Stimulated activated CD4-positive, alpha-beta T cell treated with anti-CD3 and anti-CD28 coated beads, Interleukin-2, amount 100 ng/mL, for 48 hours (primary cell): ENCODE results near the gene NDUFB5.

Experiments used
- DNase-seq, 2 donors: peaks; one replicate each; pipeline ENCODE4 v3.0.0-alpha.2; 2020

The NDUFB5 gene

DNA sequence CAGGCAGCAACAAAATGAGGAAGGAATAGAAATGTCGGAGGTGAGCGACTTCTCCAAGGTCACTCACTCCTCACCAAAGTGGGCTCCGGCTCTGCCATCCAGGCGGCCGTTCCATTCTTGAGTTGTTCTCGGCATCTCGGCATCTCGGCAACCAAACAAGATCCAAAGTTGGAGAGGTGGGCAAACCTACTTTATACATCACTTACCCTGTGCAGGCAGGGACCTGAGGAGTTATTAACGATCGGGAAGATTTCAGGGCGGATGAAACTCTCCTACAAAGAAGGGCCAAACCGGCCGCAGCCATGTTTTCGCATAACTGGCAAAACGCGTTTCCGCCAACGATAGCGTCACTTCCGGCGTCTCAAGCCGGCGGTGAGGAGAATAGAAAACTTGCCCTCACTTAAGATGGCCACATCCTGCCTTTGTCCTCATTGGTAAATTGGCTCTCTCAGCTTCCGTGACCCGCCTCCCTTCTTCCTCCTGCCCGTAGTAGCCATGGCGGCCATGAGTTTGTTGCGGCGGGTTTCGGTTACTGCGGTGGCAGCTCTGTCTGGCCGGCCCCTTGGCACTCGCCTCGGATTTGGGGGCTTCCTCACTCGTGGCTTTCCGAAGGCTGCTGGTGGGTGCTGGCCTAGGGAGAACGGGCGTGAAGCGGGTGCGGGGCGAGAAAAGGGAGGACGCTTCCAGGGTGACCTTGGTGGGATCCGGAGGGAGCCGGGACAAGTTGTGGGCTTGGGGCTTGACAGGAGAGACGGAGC, at the start of gene NDUFB5, which contains the start of gene MRPL47:
NDUFB5 (plus strand) TSS at position 474 of the 758 bp plus-strand sequence; CDS start at position 496, 22 bp downstream.
MRPL47 (minus strand) TSS at position 318 of the 758 bp plus-strand sequence; CDS start at position 304, 14 bp downstream.
- DNase-seq = peak; percentile 84 to 87

DNA sequence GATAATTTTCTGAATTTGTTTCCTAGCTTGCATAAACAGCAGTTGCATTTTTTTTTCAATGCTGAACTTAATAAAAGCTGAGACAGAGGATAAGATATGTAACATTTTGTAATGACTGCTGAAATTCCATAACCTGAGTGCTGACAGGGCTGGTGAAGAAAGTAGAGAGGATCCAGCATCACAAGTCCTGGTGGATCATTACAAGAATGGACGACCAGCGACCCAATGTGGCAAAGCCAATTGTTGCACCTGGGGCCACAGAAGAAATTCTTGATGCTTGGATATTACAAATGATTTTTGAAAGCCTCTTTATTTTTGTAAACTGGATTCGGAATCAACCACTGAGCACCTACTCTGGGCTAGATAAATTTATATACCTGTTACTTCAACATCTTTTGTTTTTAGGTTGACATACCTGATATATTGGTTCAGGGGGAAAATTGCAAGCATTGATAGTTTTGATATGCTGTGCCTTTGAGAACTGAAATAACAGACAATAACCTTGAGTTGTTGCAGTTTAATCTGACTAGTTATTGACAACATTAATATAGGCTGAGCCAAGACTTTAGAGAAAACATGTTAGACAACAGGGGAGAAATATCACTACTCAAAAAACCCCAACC, 45.7 kb upstream of the NDUFB5 start:
- peak; percentile 26 to 31 for DNase-seq

DNA sequence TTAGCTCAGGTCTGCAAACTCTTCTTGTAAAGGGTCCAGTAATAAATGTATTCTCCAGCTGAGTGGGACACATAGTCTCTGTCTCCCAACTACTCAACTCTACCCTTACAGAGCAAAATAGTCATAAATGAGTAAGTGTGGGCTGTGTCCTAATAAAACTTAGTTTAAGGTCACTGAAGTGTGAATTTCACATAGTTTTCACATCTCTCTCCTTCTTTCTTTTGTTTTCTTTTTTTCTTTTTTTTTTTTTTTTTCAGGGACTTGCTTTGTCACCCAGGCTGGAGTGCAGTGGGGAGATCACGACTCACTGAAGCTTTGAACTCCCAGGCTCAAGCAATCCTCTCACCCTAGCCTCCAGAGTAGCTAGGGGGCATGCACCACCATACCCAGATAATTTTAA, 43.8 kb upstream of the NDUFB5 start:
- DNase-seq = no peak

DNA sequence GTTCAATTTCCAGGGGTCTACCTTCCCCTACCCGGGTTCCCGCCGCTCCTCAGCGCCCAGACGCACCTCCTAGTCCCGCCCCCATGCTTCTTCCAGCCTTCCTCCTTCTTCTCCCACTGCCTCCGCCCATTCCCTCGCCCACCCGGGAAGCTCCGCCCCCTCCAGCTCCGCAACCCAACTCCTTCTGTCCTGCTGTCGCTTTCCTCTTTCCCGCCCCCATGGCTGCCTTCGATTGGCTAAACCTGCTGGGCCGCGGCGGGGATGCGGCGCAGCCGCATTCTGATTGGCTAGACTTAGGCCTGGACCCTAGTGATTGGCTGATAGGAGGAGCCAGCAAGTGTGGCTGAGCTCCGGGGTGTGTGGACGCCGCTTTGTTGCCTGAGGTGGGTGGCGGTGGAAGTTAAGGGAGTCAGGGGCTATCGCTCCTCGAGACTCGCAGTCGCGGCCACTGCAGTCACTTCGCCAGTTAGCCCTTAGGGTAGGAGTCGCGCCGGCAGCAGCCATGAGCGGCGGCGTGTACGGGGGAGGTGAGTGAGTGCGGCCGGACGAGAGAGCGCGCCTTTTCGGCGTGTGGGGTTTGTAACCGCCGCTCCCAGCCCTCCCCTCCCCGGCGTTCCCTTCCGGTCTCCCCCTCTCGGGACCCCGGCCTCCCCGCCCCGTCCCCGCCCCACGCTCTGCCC, 41.9 kb upstream of the NDUFB5 start, which contains the start of gene ACTL6A:
ACTL6A (plus strand) TSS at position 336 of the 680 bp plus-strand sequence; CDS start at position 503, 167 bp downstream.
- peak; percentile 96 to 99 for DNase-seq

DNA sequence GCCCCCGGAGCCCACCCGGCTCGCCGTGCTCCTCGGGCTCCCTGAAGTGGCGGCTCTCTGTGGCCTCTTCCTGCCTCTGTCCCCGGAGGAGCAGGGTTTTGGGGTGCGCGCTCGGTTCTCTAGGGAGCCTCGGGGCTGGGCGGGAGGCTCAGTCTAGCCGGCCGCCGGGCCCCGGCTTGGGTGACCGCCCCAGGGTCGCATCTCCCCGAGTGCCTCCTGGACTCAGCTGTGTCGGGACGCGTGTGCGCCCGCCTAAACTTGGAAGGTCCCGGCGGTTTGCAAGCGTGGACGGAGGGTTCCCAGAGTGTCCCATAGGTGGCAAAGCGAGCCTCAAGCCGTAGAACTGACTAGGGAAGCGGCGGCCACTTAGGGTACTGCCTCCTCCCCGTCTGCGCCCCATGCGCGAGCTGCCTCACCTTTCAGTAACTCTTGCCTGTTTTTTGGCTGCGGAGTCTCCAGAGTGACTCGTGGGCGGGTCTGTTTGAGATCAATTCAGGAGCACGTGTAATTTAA, 41.3 kb upstream of the NDUFB5 start:
- peak; percentile 55 to 57 for DNase-seq

DNA sequence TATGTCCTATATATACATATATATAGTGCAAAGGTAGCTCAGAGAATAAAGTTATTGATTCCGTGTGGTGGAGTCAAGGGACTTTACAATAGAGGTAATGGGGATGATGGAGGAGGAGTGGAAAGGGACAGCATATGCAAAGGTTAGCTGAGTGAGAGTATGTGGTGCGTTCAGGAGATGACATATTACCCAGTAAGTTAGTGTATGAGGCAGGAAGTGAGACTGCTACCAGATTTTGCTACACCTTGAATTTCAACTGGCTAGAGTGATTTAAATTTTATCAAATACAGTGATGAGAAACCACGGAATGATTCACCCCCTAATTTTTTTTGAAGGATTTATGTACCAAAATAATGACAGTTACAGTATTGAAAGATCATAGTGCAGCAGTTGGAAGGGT, 39.1 kb upstream of the NDUFB5 start:
- DNase-seq = no peak

DNA sequence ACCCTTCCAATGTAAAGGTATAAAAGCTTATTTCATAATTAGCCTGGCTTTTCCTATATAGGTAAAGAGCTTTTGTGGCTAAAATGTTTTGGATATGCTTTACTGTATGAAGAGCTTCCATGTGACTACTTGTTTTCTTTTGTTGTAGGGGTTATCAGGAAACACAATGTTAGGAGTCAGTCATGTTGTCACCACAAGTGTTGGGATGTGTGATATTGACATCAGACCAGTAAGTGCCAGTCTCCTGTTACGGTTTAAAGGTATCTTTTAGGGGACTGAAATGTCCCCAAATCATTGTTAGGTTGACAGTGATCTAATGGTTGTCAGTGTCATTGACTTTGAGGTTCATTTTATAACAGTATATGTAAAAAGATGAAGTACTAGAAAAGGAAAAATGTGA, 23.6 kb upstream of the NDUFB5 start:
- no peak for DNase-seq

DNA sequence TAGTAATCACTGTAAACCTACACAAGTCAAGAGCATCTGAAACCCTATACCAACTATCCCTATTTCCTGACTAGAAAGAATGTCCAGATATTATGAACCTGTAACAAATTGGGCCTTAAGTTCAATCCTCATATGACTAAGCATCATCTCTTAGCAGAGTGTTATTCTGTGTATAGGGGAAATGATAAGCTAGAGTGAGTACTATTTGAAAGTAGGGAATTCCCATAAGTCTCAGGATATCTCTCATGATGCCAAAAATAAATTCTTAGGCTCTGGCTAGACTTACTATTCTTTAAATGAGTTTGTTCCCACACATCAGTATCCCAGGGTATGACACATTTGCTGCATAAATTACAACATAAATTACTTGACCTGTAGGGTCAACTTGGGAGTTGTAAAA, 15.5 kb upstream of the NDUFB5 start:
- no peak for DNase-seq

DNA sequence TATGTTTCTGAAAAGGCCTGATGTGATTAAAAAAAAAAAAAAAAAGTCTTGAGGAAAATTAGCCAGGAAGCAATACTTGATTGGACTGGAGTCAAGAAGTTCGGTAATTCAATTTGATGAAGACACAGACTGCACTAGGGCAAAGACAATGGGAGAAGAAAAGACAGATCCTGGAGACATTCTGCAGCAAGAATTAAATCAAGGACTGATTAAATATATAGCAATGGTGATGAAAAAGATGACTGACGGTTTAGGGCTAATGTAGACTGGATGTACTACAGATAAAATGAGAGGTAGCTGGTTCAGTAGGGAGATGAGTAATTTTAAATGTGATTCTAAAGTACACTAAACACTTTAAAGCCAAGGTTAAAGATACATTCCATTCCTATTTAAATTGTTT, 13.9 kb upstream of the NDUFB5 start:
- no peak for DNase-seq

DNA sequence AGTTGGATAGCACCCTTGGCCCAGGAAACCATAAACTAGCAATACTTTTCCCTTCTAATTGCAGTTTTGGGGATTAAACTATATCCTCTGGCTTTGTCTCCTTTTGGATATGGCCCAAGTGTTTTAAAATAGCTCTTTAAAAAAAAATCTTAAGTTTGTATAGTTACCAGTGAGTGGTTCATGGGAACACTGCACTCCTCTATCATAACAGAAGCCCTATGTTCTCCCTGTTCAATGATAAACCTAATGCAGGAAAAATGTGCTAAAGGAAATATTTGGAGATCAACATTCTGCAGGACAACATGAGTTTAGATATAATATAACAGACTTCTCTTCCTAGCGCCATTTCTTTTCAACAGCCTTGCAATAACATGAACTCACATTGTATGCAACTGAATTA, 13.3 kb upstream of the NDUFB5 start:
- DNase-seq = no peak

DNA sequence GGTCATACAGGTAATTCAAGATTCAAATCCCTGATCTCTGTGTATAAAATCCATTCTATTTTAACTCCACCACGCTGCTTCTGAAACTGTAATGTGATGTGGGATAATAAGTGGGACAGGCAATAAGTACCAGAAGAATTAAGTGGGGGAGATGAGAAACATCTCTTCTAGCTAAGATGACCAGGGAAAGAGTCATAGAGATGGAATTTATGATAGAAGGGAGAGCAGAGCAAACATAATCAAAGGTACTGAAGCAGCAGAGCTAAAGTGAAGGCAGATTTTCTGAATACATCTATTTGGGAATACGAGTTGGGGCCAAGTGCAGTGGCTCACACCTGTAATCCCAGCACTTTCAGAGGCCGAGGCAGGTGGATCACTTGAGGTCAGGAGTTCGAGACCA, 5.1 kb upstream of the NDUFB5 start:
- DNase-seq = no peak

DNA sequence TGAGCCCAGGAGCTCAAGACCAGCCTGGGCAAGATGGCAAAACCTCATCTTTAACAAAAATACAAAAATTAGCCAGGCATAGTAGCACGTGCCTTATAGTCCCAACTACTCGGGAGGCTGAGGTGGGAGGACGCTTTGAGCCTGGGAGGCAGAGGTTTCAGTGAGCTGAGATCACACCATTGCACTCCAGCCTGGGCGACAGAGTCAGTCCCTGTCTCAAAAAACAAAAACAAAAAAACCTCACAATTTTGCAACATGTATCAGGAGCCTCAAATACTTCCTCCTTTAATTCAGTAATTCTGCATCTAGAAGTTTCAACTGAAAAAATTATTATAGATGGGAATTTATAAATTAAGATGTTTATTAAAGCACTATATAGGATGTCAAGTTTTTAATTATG, 1.3 kb upstream of the NDUFB5 start:
- DNase-seq = no peak

DNA sequence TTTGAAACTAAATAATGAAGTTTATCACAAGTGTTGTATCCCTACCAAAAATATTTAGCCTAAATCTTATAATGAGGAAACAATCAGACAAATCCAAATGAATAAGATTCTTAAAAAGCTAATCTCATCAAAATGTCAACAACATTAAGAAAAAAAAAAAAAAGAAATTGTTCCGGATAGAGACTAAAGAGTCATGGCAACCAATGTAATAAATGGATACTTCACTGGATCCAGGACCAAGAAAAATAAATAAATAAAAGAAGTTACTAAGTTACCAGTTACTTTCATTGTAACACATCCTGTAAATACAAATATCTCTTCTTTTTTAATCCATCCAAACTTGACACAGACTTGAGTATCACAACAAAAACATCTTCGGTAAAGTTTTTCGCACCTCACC, 763 bp upstream of the NDUFB5 start:
- no peak for DNase-seq

DNA sequence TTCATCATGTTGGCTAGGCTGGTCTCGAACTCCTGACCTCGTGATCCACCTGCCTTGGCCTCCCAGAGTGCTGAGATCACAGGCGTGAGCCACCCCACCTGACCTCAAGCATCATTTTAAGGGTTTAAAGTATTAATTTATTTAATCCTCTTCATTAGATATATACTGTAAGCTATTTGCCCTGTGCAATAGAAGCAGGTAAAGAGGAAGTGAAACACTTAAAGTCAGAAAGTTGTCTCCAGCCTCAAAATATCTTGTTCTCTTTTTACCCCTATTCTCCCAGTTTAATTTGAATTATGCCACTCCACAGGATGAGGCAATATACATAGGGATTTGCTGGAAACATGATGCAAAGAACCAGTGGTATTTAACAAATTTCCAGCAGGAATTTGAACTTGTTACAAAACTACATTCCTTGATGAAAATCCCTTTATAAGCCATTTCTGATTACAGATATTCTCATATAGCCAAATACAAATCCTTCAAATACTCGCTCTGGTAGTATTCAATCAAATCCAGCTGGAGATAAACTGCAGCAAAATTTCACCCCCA, 2.0 kb downstream of the NDUFB5 start:
- DNase-seq = no peak

DNA sequence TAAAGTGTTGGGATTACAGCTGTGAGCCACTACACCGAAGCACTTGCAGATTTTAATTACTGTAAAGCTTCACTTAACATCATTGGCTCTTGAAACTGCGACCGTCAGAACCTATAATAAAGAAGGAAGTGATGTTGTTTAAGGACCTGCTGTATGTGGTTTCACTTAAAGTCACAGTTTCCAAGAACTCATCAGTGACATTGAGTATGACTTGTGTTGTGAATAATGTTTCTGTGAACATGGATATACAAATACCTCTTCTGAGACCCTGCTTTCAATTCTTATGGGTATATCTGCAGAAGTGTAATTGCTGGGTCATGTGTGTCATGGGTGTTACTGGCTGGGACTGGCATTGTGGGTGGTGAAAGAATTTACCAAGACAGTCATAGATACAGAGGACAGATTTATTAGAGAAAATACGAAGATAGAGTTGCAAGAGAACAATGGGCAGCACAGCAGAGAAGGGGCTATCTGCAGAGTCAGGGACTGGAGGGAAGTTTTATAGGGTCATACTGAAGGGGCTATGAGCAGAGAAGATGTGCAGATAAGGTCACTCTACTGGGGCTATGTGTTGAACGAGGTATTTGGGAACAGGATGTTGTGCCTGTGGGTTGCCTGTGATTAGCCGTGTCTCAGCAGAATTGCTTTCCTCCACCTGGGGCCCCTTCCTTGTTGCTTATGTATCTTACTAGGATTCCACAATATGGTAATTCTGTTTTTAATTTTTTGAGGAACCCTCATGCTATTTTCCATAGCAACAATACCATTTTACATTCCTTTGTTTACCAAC, 4.5 kb downstream of the NDUFB5 start:
- DNase-seq = no peak

DNA sequence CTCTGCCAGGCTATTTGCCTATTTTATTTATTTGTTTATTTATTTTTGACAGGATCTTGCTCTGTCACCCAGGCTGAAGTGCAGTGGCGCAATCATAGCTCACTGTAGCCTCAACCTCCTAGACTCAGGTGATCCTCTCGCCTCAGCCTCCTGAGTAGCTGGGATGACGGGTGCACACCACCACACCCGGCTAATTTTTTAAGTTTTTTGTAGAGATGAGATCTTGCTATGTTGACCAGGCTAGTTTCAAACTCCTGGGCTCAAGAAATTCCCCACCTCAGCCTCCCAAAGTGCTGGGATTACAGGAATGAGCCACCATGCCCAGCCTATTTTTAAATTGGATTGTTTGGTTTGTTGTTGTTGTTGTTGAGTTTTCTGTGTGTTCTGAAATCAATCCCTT, 5.5 kb downstream of the NDUFB5 start:
- no peak for DNase-seq

DNA sequence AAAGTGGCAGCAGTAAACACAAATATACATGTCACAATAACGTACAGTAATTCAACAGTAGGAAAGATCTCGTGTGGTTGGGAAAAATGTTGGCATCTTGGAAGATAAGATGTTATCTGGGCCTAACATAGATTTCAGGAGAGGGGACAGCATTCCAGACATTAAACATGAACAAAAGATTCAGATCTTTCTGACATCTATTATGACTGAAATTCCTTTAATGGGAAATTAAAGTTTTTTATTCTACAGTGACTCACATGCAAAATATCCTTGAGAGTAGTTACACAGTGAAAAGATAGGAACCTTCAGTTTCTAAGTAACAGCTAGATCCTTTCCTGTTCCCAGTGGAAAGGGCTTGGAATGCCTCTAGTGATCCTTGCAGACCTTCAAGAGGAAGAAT, 9.2 kb downstream of the NDUFB5 start:
- no peak for DNase-seq

DNA sequence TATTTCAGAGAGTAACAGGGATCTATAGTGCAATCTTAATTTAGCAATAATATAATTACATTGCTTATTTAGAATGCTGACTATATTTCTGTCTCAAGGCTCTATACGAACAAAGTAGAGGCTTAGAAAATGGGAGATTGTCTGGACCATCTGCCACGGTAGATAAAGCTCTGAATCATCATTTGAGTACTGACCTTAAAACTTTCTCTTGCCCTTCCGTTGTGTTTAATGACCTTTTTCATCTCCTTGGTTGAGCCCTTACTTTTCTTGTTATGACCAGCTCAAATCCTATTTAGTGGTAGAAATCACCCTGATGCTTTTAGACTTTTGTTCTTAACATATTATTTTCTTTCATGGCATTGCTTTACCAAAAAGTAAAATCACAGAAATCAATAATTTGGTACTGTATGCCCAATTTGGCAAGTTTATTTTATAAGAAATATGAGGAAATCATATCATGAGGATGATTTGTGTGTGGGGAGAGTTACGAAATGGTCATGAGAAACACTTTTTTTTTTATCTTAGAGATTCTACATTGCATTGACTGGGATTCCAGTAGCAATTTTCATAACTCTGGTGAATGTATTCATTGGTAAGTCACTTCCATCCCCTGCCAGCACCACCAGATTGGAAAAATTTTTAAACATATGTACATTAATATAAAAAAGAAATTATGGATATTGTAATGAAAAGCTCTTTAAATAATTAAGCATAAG, 11.0 kb downstream of the NDUFB5 start:
- no peak for DNase-seq

DNA sequence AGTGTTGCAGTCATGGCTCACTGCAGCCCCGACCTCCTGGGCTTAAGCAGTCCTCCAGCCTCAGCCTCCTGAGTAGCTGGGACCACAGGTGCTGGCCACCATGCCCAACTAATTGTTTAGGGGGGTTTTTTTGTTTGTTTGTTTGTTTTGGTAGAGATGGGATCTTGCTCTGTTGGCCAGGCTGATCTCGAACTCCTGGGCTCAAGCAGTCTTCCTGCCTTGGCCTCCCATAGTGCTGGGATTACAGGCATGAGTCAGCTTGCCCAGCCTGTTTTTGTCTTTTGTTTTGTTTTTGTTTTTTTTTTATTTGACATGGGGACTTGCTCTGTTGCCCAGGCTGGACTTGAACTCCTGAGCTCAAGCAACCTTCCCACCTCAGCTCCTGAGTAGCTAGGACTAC, 17.4 kb downstream of the NDUFB5 start:
- DNase-seq = no peak

DNA sequence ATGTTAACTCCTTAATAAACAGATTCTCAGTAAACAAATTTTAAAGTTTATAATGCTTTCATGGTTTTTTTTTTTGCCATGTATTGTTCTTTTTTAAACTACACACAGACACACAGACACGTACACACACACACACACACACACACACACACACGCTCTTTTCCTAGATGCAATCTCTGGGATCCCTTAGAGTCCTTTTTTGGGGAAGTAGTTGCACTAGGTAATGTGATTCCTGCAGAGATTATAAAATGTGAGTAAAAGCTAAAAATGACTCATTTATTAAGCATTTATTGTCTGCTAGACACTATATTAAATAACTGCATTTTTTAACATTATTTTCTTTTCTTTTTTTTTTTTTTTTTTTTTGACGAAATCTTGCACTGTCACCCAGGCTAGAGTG, 19.9 kb downstream of the NDUFB5 start:
- no peak for DNase-seq

DNA sequence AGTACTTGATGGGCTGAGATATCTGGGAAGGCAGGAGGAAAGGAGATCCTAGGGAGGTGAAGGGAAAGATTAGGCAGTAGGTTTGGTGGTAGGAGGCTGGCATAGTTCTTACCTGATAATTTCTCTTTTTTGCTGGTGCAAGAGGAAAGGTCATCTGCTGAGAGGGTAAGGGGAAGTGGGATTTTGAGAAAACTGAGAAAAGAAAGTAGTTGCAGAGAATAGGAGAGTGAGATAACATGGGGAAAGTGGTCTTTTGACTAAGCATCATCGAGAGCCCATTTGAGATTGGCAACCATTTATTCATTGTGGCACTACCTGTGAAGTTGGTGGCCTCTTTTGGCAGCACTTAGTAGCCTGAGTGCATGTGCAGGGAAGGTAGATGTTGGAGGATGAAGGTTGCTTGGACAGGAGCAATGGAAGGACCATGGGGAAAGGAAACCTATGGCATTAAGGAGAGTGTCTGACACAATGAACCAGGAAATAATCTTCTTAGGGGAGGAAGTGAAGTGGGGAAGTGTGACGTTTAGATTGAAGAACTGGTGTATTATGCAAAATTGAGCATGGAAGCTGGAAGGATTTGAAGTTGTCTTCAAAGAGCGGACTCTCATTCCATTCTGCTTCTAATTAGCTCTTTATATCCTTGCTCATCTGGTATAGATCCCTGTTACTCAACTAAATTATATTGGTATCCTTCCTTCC, 26.3 kb downstream of the NDUFB5 start:
- no peak for DNase-seq
